HG03432 (cell line): ENCODE results near the gene AFAP1.

Source experiments
- ATAC-seq: cut with Tn5 transposase; IDR thresholded peaks from one replicate; pipeline ENCODE4 v1.9.1; 2021; ENCODE audit warnings: mild to moderate bottlenecking, moderate library complexity; ENCODE audit not compliant: unreplicated experiment

Gene AFAP1

DNA sequence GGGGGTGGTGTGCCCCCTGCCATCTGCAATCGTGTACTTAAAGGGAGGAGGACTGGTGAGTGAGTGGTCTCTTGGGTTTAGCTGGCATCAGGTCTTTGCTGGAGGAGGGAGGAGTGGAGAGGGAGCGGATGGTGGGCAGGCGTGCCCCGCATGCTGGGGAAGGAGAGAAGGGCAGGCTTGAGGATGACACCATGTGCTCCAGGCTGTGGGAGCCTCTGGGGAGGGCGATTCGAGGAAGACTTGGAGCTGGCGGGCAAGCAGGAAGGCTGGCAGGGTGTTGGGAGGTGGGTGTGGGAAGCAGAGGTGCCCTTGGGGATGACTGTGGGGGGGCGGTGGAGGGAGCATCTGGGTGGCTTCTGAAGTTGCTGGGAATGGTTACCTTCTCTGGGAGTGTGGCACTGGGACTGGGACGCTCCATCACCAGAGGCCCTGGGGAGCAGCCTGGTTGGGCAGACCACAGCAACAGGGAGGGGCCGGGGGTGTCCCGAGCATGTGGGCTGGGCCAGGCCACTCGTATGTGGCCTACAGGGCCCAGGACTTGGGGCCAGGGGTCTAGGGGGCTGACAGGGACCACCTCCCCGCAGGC is 30.8 kb upstream of the AFAP1 start:
- no peak for ATAC-seq

DNA sequence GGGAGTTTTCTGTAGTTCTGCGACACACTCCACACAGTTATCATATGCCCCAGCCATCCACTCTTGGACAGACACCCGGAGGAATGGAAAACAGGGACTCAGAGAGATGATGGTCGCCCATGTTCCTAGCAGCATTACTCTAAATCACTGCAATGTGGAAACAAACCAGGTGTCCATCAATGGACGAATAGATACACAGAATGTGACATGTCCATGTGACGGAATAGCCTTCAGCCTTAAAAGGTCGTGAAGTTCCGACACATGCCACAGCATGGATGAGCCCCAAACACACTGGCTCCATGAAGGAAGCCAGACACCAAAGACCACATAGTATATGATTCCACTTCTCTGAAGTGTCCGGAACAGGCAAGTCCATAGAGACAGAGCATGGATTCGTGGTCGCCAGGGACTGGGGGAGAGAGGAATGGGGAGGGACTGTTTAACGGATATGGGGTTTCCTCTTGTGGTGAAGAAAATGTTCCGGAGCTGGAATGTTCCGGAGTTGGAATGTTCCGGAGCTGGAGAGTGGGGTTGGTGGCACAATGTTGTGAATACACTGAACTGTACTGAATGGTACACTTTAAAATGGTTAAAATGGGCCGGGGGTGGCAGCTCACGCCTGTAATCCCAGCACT is 28.7 kb upstream of the AFAP1 start:
- no peak for ATAC-seq

DNA sequence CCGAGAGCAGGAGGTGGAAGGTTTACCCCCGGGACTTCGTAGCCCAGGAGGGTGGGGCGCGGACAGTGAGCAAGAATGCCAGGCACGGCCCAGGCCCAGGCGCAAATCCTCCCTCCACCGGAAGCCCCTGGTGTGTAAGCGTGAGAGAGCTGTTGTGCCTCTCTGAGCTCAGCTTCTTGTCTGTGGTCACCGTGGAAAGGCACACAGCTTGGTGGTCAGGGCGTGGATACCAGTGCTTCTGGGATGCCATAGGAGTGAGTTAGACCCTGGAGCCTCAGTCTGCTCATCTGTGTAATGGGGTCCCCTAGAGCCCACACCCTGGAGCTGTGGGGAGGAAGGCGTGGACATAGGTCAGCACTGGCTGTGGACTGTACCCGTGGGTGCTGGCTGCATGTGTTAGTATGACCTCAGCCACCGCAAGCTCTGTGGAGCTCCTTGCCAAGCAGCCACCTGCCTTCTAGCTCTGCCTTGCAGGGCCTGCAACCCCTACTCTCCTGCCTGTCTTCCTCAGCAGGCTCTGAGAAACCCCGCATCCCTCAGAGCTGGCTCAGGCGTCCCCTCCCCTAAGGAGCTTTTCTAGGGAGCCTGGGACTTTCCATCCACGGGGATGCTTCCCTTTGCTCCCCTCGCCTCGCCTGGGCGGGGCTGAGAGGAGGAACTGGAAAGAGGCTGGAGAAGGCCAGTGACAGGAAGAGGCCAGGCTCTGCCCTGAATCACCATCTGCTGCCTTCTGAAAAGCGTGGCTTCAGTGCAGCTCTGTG is 28.0 kb upstream of the AFAP1 start:
- no peak for ATAC-seq

GRCh38 chr4:7967063-7967440 is 27.4 kb upstream of the AFAP1 start:
- ATAC-seq: no peak

GRCh38 chr4:7966281-7967062 is 26.8 kb upstream of the AFAP1 start:
- no peak for ATAC-seq

DNA sequence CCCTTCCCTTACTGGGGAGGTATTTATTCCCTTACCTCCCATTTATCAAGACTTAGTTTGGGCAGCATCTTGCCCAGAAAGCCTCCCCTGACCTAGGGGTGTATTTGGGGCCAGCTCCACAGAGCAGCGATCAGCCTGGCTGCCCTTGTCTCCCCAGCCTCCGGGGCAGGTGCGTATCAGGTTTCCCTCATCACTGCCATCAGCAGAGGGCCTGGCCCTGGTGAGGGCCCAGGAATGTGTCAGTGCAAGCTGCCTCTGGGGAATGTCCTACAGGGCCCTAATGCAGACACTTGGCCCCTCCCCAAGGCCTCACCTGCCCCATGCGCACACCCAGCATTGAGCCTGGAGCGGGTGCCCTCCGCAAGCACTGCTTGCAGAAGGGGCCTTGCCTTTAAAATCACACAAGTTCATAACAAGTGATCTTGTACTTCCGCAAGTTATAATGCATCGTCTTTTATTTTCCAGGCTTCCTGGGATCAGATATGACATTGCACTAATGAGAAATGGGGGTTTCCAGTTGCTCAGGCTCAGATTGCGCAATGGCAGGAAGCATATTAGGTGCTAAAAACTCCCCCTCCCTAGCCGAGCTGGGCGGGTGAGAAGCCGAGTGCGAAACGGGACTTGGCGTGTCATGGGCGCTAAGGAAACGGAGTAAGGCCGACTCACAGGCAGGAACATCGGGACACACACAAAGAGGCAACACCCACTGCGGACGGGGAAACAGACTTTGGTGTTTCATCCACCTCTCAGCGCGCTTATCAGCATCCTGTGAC is 25.4 kb upstream of the AFAP1 start:
- ATAC-seq: no peak

DNA sequence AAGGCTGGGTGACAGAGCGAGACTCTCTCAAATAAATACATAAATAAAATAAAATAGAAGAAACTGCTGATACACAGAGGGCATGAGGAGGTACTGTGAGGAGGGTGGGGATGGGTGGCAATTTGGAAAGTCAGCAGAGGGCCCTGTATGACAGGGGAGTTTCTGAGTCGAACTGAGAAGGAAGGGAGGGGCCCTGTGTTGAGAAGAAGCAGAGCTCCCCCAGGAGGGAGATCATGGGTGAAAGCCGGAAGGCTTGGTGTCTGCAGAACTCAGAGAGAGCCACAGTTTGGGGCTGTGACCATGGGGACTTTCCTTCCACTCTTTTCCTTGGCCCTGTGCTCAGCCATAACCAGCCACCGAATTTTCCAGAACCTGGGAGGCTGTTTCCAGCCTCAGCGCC is 24.8 kb upstream of the AFAP1 start:
- ATAC-seq: no peak

DNA sequence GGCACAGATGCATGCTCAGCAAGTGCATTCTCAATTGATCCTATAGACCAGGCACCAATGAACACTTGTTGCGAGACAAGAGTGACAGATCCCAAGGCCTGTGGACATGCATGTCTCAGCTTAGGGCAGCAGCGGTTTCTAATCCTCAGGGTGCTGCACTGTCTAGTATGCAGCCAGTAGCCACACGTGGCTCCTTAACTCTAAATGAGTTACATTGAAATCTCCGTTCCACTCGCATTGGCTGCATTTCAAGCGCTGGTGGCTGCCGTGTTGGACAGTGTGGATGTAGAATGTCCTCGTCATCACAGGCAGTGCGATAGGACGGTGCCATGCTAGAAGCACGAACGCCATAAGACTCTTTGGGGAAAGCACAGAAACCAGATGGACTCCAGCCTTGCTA is 24.0 kb upstream of the AFAP1 start:
- no peak for ATAC-seq

- no peak for ATAC-seq
These were observed 23.2 kb upstream of the AFAP1 start for GRCh38 chr4:7962609-7963508.

DNA sequence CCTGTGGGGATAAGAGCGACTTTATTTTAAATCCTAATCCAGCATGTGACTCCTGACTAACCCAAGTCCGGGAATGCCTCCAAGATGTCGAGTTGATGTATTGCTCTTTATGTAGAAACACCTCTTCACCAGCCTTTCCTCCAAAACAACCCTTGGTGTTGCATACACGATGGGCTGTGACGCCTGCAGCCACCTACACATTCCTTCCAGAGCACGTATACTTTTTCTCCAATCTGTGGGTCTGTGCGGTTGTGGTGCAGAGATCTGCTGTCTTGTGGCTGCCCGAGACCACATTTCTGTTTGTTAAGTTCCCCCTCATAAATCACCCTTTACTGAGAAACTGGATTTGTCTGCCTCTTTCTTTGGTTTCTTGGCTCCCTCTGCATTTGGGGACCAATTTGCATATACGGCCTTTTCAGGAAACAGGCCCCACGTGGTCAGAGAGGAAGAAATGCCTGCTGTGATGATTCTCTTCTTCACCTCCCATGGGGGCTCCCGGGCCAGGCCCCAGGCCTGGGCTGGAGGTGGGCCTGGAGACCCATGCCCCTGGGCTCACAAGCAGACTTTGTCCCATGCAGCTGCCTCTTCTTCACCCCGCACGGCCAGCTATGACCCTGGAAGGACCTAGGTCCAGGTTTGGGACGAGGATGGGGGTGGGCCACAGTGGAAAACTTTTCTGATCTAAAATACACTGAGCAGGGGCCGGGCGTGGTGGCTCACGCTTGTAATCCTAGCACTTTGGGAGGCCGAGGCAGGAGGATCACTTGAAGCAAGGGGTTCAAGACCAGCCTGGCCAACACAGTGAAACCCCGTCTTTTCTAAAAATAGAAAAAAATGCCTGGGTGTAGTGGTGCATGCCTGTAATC is 21.4 kb upstream of the AFAP1 start:
- peak; percentile 56 for ATAC-seq

- ATAC-seq: no peak
These were observed 20.5 kb upstream of the AFAP1 start for GRCh38 chr4:7960017-7960789.

DNA sequence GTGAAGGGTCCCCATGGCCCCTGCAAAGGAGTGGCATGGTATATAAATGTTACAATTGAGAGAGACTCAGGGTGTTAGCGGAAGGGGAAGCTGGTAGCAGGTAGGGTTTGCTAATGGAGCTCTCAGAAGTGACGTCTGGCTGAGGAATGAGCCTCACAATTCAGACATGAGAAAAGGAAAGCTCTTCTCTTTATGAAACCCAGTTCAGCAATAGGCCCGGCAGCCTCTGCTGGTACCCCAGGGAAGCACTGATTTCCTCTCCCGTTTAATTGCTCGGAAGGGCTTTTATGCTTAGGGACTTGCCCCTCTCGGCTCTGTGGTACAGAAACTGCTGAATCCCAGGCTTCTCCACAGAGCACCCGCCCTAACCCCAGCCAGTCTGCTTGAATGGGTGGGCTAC is 19.4 kb upstream of the AFAP1 start:
- no peak for ATAC-seq

DNA sequence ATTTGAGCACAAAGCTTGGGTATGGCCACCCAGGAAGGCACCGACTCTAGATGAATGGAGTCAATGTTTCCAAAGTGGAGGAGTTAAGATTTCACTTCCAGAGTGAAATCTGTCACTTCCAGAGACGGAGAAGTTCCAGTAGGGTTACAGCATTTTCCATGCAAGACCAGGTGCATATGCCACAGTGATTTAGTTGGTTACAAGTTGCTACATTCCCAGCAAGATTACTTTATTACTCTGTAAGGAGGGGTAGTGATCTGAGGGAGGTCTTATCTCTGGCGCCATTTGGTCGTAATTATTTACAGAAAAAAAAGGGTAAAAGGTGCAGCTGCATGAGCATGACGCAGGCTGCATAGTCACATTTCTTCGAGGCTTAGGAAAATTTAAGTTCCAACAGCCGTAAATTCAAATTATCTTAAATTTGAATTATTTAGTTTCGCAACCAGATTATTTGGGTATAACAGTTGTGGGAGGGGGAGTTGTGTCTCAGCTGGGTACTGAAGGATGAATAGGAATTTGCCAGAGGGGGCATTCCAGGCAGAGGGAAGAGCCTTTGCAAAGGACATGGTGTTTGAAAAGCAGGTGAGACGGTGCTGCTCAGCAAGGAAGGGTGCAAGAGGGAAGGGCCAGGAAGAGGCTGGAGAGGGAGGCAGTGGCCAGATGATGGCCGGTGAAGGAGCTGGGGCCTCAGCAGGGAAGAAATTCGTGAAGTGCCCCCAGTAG is 17.4 kb upstream of the AFAP1 start:
- ATAC-seq: no peak

DNA sequence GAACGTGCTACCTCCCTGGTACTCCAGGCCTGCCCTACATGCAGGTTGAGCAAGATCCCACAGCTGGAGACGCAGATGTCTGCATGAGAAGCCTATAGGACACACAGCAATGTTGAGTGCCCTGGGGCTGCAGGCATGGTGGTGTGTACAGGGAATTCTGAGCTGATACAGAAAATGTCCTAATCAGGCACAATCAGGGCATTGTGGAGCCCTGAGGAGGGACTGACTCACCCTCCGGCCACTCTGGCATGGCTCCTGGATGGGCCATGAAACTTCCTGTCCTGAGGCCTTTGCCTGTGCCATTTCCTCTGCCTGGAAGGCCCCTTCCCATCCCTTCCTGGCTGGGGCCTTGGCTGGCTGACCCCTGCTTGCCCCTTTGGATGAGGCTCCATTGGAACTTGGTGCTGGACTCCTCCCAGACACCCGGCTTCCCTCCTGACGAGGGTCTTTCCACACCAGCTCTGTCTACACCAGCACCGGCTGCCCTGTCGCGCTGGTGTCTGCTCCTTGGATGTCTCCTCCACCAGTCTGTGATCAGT is 16.7 kb upstream of the AFAP1 start:
- no peak for ATAC-seq

DNA sequence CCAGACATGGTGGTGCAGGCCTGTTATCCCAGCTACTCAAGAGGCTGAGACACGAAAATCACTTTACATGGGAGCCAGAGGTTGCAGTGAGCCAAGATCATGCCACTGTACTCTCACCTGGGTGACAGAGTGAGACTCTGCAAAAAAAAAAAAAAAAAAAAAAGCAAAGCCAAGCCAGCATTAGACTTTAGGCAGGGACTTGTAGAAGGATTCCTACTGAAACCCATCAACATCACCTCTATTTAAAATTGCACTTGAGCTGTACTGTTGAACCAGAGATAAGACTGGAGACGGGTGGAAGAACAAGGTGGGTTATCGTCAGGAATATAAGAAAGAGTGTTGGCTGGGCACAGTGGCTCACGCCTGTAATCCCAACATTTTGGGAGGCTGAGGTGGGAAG is 15.7 kb upstream of the AFAP1 start:
- ATAC-seq: no peak

DNA sequence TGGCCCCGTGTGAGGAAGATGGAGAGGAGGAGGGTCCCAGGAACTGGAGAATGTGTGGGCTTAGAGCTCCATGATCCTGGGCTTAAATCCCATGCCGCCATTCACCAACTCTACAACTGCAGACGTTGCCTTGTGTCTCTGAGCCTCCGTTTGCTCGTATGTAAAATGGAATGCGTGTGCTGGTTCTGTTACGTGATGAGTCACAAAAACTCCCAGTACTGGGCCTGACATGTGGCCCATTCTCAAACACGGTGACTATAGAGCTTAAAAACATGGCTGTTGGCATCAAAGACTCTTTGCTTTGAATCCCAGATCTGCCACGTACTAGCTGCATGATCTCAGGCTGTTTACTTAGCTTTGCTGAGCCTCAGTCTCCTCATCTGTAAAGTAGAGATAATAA is 13.0 kb upstream of the AFAP1 start:
- no peak for ATAC-seq
